ENCODE data around the gene CEP63.
A peak's percentile ranks its signal among the peaks of the same experiment; 100 is the strongest.

- TF ChIP-seq CTCF (conservative IDR thresholded peaks at IDR 0.05; ENCODE audit: low read depth in 2 of 2): peak; percentile 60 to 82
- no peak for TF ChIP-seq EZH2 (IDR thresholded peaks at IDR 0.05; ENCODE audit: low read depth, unreplicated experiment)
- TF ChIP-seq EZH2phosphoT487 (IDR thresholded peaks at IDR 0.05; ENCODE audit: unreplicated experiment): no peak
- TF ChIP-seq ZNF462 (CRISPR knock-in tag; IDR thresholded peaks at IDR 0.05): no peak
- no peak for TF ChIP-seq POLR2AphosphoS5 (IDR thresholded peaks at IDR 0.05; ENCODE audit: low read depth)
Measured at GRCh38 chr3:134449277-134449676, 36.6 kb upstream of the CEP63 start.
